Mucosa of stomach (tissue), 1 donor: Measurements from ENCODE around the gene ARHGAP27.
"Not testable (repeated sequence)": the region's sequence is repeated elsewhere in the genome, so short reads cannot be mapped to it uniquely, and the experiment has no call there.

ENCODE experiments used
- H3K27me3 ChIP-seq: one replicate; pipeline ENCODE4 v1.7.0; 2013; ENCODE audit warnings: mild to moderate bottlenecking, low read length; ENCODE audit not compliant: control insufficient read depth, insufficient read depth
- H3K36me3 ChIP-seq: one replicate; pipeline ENCODE4 v1.7.0; 2013; ENCODE audit warnings: low read length; ENCODE audit not compliant: control insufficient read depth, insufficient read depth
- H3K4me1 ChIP-seq: one replicate; pipeline ENCODE4 v1.7.0; 2013; ENCODE audit warnings: mild to moderate bottlenecking, low read length; ENCODE audit not compliant: control insufficient read depth, insufficient read depth
- H3K4me3 ChIP-seq: one replicate; pipeline ENCODE4 v1.7.0; 2013; ENCODE audit warnings: low read length
- H3K9ac ChIP-seq: one replicate; pipeline ENCODE4 v1.7.0; 2013; ENCODE audit warnings: mild to moderate bottlenecking, low read length, moderate library complexity
- H3K9me3 ChIP-seq: one replicate; pipeline ENCODE4 v1.7.0; 2013; ENCODE audit warnings: mild to moderate bottlenecking, low read length, moderate library complexity; ENCODE audit not compliant: control insufficient read depth
- donor health status: Pancreatic carcinoma.

The ARHGAP27 gene, protein sequence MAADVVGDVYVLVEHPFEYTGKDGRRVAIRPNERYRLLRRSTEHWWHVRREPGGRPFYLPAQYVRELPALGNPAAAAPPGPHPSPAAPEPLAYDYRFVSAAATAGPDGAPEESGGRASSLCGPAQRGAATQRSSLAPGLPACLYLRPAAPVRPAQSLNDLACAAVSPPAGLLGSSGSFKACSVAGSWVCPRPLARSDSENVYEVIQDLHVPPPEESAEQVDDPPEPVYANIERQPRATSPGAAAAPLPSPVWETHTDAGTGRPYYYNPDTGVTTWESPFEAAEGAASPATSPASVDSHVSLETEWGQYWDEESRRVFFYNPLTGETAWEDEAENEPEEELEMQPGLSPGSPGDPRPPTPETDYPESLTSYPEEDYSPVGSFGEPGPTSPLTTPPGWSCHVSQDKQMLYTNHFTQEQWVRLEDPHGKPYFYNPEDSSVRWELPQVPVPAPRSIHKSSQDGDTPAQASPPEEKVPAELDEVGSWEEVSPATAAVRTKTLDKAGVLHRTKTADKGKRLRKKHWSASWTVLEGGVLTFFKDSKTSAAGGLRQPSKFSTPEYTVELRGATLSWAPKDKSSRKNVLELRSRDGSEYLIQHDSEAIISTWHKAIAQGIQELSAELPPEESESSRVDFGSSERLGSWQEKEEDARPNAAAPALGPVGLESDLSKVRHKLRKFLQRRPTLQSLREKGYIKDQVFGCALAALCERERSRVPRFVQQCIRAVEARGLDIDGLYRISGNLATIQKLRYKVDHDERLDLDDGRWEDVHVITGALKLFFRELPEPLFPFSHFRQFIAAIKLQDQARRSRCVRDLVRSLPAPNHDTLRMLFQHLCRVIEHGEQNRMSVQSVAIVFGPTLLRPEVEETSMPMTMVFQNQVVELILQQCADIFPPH

DNA sequence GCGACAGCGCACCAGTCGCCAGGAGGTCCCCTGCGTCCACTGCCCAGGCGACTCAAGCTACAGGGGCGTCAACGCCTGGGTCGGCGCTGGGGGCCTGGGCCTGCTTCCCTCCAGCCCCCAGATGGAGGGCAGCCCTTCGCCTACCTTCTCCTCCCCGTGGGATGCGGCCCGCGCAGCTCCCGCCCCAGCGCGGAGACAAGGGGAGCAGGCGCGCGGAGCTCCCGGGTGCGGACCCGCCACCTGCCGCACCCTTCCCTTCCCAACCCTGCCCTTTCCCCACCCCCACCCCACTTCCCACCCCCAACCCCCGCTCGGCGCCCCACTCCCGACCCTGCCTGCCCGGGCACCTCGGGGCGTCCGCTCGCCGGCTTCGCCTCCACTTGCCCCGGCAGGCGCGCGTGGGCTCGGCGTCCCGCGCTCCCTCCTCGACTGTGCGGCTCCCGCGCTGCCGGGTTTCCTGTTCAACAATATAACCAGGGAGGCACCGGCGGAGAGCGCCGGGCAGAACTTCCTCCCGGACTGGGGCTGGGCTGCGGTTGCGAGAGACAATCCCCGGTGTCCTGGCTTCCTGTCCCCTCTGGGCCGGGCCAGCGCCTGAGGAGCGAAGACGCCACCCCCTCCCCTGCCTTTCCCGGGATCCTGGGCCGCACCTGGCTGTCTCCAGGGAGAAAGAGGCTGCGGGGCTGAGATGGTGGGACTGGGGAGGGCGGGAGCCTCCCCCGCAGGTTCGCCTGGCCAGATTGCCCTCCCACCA, at the start of gene ARHGAP27:
Gene ARHGAP27 (minus strand): TSS at position 466 of the 754 bp plus-strand sequence. CDS start 2,591 bp downstream, outside the sequence.
- Histone ChIP-seq H3K4me1 (peaks cover 34% of the 10 kb centered on the region), H3K27me3 (peaks cover 28% of the 10 kb centered on the region), H3K4me3 (no peak within 1 kb of the TSS), H3K36me3 (no peaks in the 10 kb centered on the region), H3K9ac (peak within 1 kb of the TSS; percentile 70), H3K9me3 (no peaks in the 10 kb centered on the region)

DNA sequence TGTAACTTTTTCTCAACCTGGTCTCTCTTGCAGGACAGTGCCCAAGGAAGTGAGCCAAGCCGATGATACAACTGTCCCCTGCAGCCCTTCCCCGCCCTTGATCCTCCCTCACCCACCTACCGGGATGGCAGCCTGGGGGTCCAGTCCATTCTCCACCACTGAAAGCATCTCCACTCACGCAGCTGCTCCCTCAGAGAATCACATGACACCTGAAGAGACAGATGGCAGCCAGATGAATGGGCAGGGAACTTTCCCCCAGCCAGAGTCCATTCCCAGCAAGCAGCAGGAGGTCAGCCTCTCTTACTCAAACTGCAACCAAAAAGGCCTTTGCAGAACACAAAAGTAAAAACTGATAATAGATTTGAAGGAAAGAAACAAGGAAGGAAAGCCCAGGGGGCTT, 49.6 kb upstream of the ARHGAP27 start:
- H3K4me3 ChIP-seq, H3K9ac ChIP-seq, H3K9me3 ChIP-seq, H3K36me3 ChIP-seq, H3K27me3 ChIP-seq, H3K4me1 ChIP-seq: not testable (repeated sequence)

DNA sequence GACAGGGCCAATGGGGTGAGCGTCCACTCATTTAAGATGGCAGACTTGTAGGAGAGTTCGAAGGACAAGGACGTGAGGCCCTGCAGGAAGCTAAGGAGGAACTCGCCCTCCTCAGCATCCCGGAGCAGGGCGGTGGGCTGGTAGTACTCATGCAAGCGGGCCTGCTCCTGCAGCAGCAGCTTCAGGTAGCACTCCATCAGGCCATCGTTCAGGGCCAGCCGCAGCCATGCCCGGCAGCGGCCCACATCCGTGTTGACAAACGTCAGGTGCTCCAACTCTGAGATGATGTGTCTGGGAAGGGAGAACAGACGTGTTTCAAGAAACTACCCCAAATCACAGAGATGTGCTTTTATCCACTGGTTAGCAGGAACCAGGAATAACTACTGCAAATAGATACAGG, 42.8 kb upstream of the ARHGAP27 start:
- H3K9ac ChIP-seq, H3K4me1 ChIP-seq, H3K27me3 ChIP-seq, H3K4me3 ChIP-seq, H3K9me3 ChIP-seq, H3K36me3 ChIP-seq: not testable (repeated sequence)

DNA sequence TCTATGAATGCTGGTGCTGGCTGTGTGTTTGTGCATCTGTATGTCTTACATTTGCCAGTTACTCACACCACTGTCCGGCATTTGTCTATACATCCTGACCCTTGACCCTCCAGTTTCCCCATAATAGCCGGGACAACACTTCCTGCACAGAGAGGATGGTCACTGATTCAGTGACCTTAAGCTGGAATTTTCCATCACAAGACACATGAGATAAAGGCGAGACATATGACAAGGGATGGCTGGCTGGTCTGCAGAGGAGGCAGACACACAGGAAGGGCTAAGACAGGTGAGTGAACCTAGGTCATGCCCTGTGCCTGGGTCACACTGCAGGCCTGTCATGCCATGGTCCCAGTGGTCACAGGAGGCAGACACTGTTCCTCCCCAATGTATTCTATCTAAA, 39.6 kb upstream of the ARHGAP27 start:
- not testable (repeated sequence) for H3K9me3 ChIP-seq, H3K4me3 ChIP-seq, H3K9ac ChIP-seq, H3K4me1 ChIP-seq, H3K27me3 ChIP-seq, H3K36me3 ChIP-seq

DNA sequence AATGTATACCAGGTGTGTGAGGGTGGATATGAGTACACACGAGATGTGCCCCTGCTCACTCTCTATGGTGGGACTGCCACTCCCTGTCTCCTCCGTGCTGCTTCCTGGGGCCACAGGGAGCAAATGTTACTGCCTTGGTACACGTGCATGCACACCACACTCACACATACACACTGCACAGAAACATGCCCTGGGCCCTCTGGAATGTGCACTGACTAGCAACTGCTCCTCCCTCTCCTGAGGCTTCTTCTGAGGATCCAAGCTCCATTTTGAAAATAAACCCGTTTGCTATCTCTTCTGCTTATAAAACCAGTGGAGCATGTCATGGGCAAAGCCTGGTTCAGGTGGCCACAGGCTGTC, 36.5 kb upstream of the ARHGAP27 start:
- not testable (repeated sequence) for H3K27me3 ChIP-seq, H3K36me3 ChIP-seq, H3K9me3 ChIP-seq

DNA sequence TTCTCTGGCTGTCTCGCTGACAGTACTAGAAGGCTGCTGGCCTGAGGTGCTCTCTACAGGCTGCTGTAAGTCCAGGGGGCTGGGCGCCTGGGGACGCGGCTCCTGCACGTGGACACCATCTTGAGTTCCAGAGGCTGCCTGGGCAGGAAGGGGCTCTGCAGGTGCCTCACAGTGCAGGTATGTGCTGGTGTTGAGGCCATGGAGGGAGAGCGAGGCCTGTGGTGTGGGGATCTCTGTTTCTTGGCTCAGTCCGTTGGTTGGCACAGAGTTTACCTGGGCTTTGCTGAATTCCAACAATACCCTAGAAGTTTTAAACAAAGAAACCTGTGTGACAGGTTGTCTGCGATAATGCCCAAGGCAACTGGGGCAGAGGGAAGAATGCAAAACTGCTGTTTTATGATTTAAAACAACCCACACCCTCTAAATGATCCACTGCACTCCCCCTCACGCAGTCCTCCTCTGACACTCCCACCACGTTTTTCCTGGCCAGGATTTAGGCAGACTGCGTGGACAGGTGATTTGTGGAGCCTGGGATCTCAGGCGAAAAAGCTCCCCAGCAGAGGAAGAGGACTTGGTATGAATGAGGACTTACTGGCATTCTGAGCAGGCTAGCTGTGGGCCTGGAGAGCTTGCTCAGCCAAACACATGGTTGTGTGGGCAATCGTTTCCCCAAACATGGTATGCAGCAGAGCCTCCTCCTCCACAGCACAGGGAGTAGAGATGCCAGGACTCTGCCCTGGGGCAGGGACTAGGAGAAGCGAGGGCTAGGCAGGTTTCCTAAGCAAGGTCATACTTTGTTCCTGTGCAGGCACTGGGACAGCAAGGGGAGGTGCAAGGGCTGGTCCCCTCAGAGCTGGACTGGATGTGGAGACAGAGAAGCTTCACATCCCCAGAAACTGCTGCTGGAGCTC, 35.9 kb upstream of the ARHGAP27 start:
- H3K36me3 ChIP-seq, H3K4me3 ChIP-seq, H3K9me3 ChIP-seq, H3K4me1 ChIP-seq, H3K9ac ChIP-seq, H3K27me3 ChIP-seq: not testable (repeated sequence)

More for the DNA sequence above, 36.5 kb upstream of the ARHGAP27 start:
- H3K9ac ChIP-seq, H3K4me1 ChIP-seq, H3K4me3 ChIP-seq: not testable (repeated sequence)

DNA sequence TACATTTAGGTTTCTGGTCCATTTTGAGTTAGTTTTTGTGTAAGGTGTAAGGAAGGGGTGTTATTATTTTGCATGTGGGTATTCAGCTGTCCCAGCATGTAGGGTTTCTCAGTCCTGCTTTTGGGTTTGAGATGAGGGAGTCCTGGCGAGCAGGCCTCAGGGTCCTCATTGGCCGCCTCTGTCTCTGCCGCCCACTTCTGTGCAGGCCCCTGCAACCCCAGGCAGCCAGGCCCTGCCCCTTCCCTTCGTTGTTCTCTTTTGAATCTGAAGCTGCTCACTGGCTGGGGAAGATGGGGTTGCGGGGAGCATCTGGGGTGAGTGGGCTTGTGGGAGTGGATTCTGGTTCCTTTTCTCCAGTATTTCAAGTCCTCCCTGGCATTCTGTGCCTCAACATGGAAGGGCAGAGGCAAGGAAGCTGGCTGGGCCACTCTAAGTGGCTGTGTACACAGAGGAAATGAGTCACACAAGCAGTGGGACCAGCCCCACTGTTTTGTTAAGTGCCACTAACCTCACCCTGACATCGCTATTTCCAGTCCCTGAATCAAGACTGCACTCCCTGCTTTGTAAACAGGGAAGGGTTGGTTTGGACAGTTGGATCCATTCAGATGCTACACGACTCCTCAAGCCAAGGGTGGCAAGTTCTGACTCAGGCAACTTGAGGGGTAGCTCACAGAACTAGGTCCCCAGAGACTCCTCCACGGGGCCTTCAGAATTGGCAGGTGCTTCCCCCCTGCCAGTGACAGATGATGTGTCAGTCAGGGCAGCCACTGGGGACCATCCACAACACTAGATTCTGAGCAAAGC, 29.1 kb upstream of the ARHGAP27 start:
- H3K4me3 ChIP-seq, H3K27me3 ChIP-seq, H3K36me3 ChIP-seq, H3K9me3 ChIP-seq, H3K9ac ChIP-seq: not testable (repeated sequence)
- peaks cover 15% of the 10 kb centered on the region for H3K4me1 ChIP-seq

DNA sequence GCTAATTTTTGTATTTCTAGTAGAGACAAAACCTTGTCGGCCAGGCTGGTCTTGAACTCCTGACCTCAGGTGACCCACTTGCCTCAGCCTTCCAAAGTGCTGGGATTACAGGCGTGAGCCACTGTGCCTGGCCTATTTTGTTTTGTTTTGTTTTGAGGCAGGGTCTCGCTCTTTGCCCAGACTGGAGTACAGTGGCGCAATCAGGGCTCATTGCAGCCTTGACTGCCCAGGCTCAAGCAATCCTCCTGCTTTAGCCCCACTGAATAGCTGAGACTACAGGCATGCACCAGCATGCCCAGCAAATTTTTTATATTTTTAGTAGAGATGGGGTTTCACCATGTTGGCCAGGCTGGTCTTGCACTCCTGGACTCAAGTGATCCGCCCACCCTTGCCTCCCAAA, 27.8 kb upstream of the ARHGAP27 start:
- H3K4me1 ChIP-seq = peaks cover 15% of the 10 kb centered on the region
- H3K27me3 ChIP-seq, H3K4me3 ChIP-seq, H3K9me3 ChIP-seq, H3K9ac ChIP-seq, H3K36me3 ChIP-seq: not testable (repeated sequence)

DNA sequence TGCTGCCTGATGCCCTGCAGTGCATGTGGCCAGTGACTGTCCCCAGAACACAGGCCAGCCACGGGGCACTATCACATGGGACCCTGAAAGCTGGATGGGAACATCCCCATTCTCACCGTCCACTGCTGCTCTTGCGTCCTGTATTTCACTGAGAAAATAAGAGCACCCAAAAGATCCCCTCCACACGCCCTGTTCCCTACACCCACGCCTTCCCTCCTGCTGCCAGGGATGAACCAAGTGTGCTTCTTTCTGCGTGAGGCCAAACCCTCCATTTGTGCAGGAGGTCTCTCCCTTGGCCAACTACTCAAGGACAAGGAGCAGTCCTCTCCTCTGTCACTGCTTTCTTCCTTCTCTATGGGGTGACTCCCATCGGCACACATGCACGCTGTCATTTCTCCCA, 21.7 kb upstream of the ARHGAP27 start:
- not testable (repeated sequence) for H3K9me3 ChIP-seq, H3K36me3 ChIP-seq, H3K4me1 ChIP-seq, H3K27me3 ChIP-seq, H3K4me3 ChIP-seq, H3K9ac ChIP-seq

DNA sequence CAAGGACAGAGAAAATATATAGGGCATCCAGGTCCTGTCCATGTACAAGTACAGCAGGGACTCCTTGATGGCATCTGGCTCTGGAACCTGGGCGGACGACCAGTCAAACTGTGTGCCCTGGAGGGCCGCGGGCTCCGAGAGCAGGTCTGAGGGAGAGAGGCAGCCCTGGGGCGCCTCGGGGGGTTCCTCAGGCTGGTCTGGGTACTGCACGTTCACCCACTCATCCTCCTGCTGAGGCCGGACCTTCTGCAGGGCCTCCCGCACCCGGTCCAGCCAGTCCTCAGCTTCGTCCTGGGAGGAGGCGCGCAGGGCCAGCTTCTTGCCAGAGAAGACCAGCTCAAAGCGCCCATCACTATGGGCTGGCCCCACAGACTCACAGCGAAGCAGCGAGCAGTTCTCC, 21.1 kb upstream of the ARHGAP27 start:
- H3K9ac ChIP-seq, H3K9me3 ChIP-seq, H3K36me3 ChIP-seq, H3K4me3 ChIP-seq, H3K27me3 ChIP-seq, H3K4me1 ChIP-seq: not testable (repeated sequence)

DNA sequence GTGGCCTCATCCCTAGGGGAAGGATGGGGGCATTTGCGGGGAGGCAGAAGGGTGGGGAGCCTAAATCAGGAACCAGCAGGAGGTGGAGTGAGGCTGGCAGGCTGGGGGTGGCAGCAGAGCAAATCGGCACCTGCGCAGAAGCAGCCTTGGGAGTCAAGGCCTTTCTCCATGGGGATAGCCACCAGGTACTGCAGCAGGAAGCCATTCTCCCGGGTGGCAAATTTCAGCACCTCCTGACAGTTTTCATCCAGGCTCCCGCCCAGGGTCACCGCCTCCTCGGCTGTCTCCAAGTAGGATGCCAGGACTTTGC, 20.5 kb upstream of the ARHGAP27 start:
- H3K9me3 ChIP-seq, H3K4me3 ChIP-seq, H3K4me1 ChIP-seq, H3K36me3 ChIP-seq, H3K9ac ChIP-seq, H3K27me3 ChIP-seq: not testable (repeated sequence)
